A549 treated with dexamethasone at 1 μM for 4 hours (cell line): Measurements from ENCODE around the gene SPATA24. TPM values are rescaled to one million over a fixed set of nuclear protein-coding genes. Genes with fewer than 3 reads are reported as not detected.

Experiments
- total RNA-seq: library from RNA; stranded (reverse); fragments of 200-300 nt; extraction: Qiagen RNA extraction; gene quantifications from 5 replicates; pipeline ENCODE4 v1.2.3, GENCODE V29; 2022

Gene SPATA24
- total RNA-seq = 4.7 to 5.3 TPM (median 4.9 TPM) in 5 replicates

GRCh38 chr5:139403787-139404483, at the start of gene SPATA24:
Gene SPATA24, minus strand, starts transcription at chr5:139404089. Its CDS starts 29 bp downstream, at chr5:139404060.

DNA sequence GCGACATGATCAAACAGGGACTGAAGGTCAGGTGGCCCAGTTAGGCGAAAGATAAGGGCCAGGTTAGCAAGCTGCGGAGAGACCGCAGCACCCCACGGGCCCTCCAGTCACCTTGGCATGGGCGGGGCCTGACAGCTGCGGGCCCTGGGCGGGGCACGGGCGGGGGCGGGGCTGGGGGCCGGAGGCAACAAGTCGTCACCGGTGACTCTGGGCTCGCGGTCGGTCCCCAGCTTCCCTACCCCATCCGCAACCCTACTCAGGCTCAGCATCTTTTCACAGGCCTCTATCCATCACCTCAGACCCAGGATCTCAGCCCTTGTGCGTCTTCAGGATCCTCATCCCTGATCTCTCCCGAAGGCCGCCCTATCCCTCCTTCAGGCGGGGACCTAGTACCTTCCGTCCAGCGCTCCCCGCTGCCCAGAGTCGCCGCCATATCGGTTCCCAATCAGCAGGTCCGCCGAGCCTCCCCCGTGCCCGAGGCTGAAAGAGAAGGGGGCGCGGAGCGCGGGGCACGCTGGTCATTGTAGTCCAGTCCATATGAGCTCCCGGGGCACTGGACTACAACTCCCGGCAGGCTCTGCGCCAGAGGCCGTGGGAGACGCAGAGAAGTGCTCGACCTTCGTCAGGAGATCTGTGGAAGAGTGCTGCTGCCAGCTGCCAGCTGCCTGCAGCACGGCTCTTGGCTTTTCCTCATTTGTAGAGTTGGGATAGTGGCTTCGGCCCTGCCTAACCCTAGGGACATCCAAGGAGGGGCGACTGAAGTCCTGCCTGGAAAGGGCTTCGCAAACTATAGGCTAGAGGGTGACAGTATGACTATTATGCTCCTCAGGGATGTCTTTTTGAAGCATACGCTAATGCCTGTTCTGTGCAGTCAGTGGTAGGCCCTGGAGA, 35.4 kb upstream of the SPATA24 start, which contains the start of gene DNAJC18:
Gene DNAJC18, minus strand, starts transcription at position 513 of the 891 bp plus-strand sequence. Its CDS starts 80 bp downstream, at position 433.

GRCh38 chr5:139394654-139395566, 9.0 kb downstream of the SPATA24 start, which contains the start of gene PROB1:
Gene PROB1, minus strand, starts transcription at chr5:139395104. Its CDS starts 23 bp downstream, at chr5:139395081.

GRCh38 chr5:139389701-139390638, 13.9 kb downstream of the SPATA24 start, which contains the start of gene MZB1:
Gene MZB1, minus strand, starts transcription at chr5:139389913. Its CDS starts 57 bp downstream, at chr5:139389856.

GRCh38 chr5:139383275-139383992, 20.5 kb downstream of the SPATA24 start, which contains the start of gene SLC23A1:
Gene SLC23A1, minus strand, starts transcription at chr5:139383297. Its CDS starts 44 bp downstream, at chr5:139383253.

Other genes starting within 250 kb of the SPATA24 start
- gene SIL1, start 205.7 kb downstream of the SPATA24 start, total RNA-seq = 22.3 to 26.9 TPM (median 24.4 TPM) in 5 replicates
- 160 to 218 TPM (median 176 TPM) in 5 replicates for gene MATR3, start 110.3 kb downstream of the SPATA24 start, total RNA-seq
- gene PAIP2, start 62.2 kb downstream of the SPATA24 start, total RNA-seq = 80.9 to 96.6 TPM (median 87.0 TPM) in 5 replicates
- gene SLC23A1, start 20.8 kb downstream of the SPATA24 start, total RNA-seq = 0.79 to 1.6 TPM (median 1.4 TPM) in 5 replicates
- 0.09 to 0.20 TPM in 2 of 5 replicates, not detected in the others for gene MZB1, start 14.2 kb downstream of the SPATA24 start, total RNA-seq
- gene PROB1, start 9.0 kb downstream of the SPATA24 start, total RNA-seq = 0.12 to 0.27 TPM (median 0.24 TPM) in 5 replicates
- gene DNAJC18, start 35.4 kb upstream of the SPATA24 start, total RNA-seq = 5.3 to 8.6 TPM (median 7.1 TPM) in 5 replicates
- not detected in 5 replicates for gene ECSCR, start 58.7 kb upstream of the SPATA24 start, total RNA-seq
- not detected in 5 replicates for gene SMIM33, start 66.9 kb upstream of the SPATA24 start, total RNA-seq
- 0.74 to 1.1 TPM (median 0.77 TPM) in 5 replicates for gene STING1, start 78.7 kb upstream of the SPATA24 start, total RNA-seq
- gene UBE2D2, start 157.2 kb upstream of the SPATA24 start, total RNA-seq = 125 to 205 TPM (median 182 TPM) in 5 replicates
- 10.2 to 15.8 TPM (median 14.6 TPM) in 5 replicates for gene CXXC5, start 244.3 kb upstream of the SPATA24 start, total RNA-seq